K562 treated with DMSO at 1 percent for 48 hours (cell line): ENCODE results near the gene ABCC1. TPM values are rescaled to one million over a fixed set of nuclear protein-coding genes. Genes with fewer than 3 reads are reported as not detected.

Experiments
- total RNA-seq: library from RNA; unstranded; fragments of 300-600 nt; gene quantifications from 2 replicates; pipeline ENCODE4 v1.2.3, GENCODE V29; 2022; ENCODE audit warnings: low replicate concordance; ENCODE audit errors: extremely low read depth

Gene ABCC1
- total RNA-seq: not detected in 2 replicates

DNA sequence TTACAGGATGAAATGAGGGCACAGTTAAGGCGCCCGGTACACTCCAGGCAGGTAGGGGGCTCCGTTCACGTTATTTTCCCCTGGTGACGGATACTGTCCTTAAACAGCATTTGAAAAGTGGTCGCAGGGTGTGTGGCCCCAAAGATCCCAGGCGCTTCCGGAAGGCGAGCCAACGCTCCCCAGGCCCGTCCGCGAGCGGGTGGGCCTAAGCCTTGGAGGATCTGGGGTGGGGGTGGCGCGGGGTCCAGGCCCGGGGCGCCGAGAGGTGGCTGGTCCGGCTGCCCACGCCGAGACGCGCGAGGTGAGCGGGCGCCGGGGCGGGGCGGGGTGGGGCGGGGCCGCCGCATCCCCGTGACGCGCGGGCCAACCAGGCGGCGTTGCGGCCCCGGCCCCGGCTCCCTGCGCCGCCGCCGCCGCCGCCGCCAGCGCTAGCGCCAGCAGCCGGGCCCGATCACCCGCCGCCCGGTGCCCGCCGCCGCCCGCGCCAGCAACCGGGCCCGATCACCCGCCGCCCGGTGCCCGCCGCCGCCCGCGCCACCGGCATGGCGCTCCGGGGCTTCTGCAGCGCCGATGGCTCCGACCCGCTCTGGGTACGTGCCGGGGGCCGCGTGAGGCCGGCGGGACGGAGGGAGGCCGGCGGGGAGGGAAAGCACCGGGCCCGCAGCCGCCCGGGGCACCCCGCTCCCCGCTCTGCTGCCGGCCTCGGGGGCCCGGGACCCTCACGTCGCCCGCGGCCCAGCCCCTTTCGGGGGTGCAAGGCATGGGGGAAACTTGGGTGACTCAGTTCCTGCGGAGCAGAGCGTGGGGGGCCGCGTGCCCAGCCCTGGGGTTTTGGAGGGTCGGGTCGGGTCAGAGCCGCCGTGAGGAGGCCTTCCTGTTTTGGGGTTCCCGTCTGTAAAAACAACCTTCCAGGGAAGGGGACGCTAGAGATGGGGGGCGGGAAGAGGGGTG is at the start of gene ABCC1:
ABCC1 (plus strand) TSS at position 407 of the 951 bp plus-strand sequence; CDS start at position 543, 136 bp downstream.

Other genes with a start within 250 kb of the ABCC1 start
- not detected in 2 replicates for gene MYH11, start 92.6 kb upstream of the ABCC1 start, total RNA-seq
- gene CEP20, start 61.0 kb upstream of the ABCC1 start, total RNA-seq: not detected in 2 replicates